ENCODE measurements around the gene CDX1. TPM values are rescaled to one million over a fixed set of nuclear protein-coding genes. Genes with fewer than 3 reads are reported as not detected.

Gene CDX1
- total RNA-seq, 2 experiments from 2014 or later = not detected

GRCh38 chr5:150189326-150189725 is 22.7 kb downstream of the CDX1 start:
- TF ChIP-seq CTCF (IDR thresholded peaks at IDR 0.05) = no peak
- POLR2A ChIA-PET = no interaction called here
- Mint-ChIP-seq H3K27me3 (peaks cover 20% of the 10 kb centered on the region), H3K9me3 (no peaks in the 10 kb centered on the region), H3K4me3 (no peak overlapping the region), H3K4me1 (ENCODE audit: low read depth) (peaks cover 2% of the 10 kb centered on the region), H3K36me3 (ENCODE audit: low read depth) (no peaks in the 10 kb centered on the region), H3K27ac (no peak overlapping the region)
- CTCF ChIA-PET = no interaction called here
- DNase-seq = no peak
- intact Hi-C loops (cut with micrococcal nuclease) = no loop called here
- no peak for ATAC-seq

GRCh38 chr5:150189728-150190502 is 23.3 kb downstream of the CDX1 start, which contains the start of gene SLC6A7:
Gene SLC6A7, plus strand, starts transcription at chr5:150190062. Its CDS starts 266 bp downstream, at chr5:150190328.
- Mint-ChIP-seq H3K36me3 (ENCODE audit: low read depth) (no peaks in the 10 kb centered on the region), H3K9me3 (no peaks in the 10 kb centered on the region), H3K27me3 (peaks cover 20% of the 10 kb centered on the region), H3K4me3 (no peak within 1 kb of the TSS), H3K4me1 (ENCODE audit: low read depth) (peaks cover 2% of the 10 kb centered on the region), H3K27ac (no peak within 1 kb of the TSS)
- ChIA-PET CTCF (interaction anchor here (0.7 kb wide), 1 partner anchor 28 kb away, joined by 3 read pairs; no protein-coding TSS in a partner anchor), POLR2A (no interaction called here)
- intact Hi-C loops (cut with micrococcal nuclease) = no loop called here
- no peak for ATAC-seq
- no peak for DNase-seq
- TF ChIP-seq CTCF (IDR thresholded peaks at IDR 0.05) = no peak

GRCh38 chr5:150190503-150190979 is 24.0 kb downstream of the CDX1 start:
- intact Hi-C loops (cut with micrococcal nuclease) = no loop called here
- TF ChIP-seq CTCF (IDR thresholded peaks at IDR 0.05) = no peak
- Mint-ChIP-seq H3K36me3 (ENCODE audit: low read depth) (no peaks in the 10 kb centered on the region), H3K27me3 (peaks cover 20% of the 10 kb centered on the region), H3K4me3 (no peak overlapping the region), H3K9me3 (no peaks in the 10 kb centered on the region), H3K27ac (no peak overlapping the region), H3K4me1 (ENCODE audit: low read depth) (peaks cover 2% of the 10 kb centered on the region)
- CTCF ChIA-PET = interaction anchor here (0.7 kb wide), 1 partner anchor 28 kb away, joined by 3 read pairs; no protein-coding TSS in a partner anchor
- ATAC-seq = no peak
- no peak for DNase-seq
- POLR2A ChIA-PET = no interaction called here

- ATAC-seq = no peak
Measured at GRCh38 chr5:150190987-150191386, 24.4 kb downstream of the CDX1 start.

More at GRCh38 chr5:150190987-150191386, 24.4 kb downstream of the CDX1 start:
- intact Hi-C loops (cut with micrococcal nuclease) = no loop called here
- H3K9me3 Mint-ChIP-seq = no peaks in the 10 kb centered on the region
- TF ChIP-seq CTCF (IDR thresholded peaks at IDR 0.05) = no peak
- H3K4me3 Mint-ChIP-seq = no peak overlapping the region
- POLR2A ChIA-PET = no interaction called here
- no peak for DNase-seq
- CTCF ChIA-PET = no interaction called here
- H3K36me3 Mint-ChIP-seq (ENCODE audit: low read depth) = no peaks in the 10 kb centered on the region
- no peak overlapping the region for H3K27ac Mint-ChIP-seq
- peaks cover 20% of the 10 kb centered on the region for H3K27me3 Mint-ChIP-seq
- H3K4me1 Mint-ChIP-seq (ENCODE audit: low read depth) = peaks cover 2% of the 10 kb centered on the region
